ENCODE data around the gene TMLHE. TPM values are rescaled to one million over a fixed set of nuclear protein-coding genes. Genes with fewer than 3 reads are reported as not detected.
"Not testable (repeated sequence)": the region's sequence is repeated elsewhere in the genome, so short reads cannot be mapped to it uniquely, and the experiment has no call there.

TMLHE gene, protein sequence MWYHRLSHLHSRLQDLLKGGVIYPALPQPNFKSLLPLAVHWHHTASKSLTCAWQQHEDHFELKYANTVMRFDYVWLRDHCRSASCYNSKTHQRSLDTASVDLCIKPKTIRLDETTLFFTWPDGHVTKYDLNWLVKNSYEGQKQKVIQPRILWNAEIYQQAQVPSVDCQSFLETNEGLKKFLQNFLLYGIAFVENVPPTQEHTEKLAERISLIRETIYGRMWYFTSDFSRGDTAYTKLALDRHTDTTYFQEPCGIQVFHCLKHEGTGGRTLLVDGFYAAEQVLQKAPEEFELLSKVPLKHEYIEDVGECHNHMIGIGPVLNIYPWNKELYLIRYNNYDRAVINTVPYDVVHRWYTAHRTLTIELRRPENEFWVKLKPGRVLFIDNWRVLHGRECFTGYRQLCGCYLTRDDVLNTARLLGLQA
- total RNA-seq (10 to 100 TPM; 14.8 to 46.0 (median 26.1) TPM), polyA plus RNA-seq (10 to 100 TPM in 1 of 3 donors, 1 to 10 TPM in 2; 6.3 to 10.2 (median 7.2) TPM)
- long read RNA-seq, donor 1, partial matches to known transcripts: 0 of 2 reads
- long read RNA-seq, donor 1, other reads (novel, unspliced or antisense): 0 of 2 reads
- long read RNA-seq, donor 2, partial matches to known transcripts: 0 of 4 reads
- long read RNA-seq, donor 2, other reads (novel, unspliced or antisense): 0 of 4 reads
- long read RNA-seq, donor 3, partial matches to known transcripts: 0 of 1 reads
- long read RNA-seq, donor 3, other reads (novel, unspliced or antisense): 0 of 1 reads
- long read RNA-seq, donor 4, partial matches to known transcripts: 0 of 1 reads
- long read RNA-seq, donor 4, other reads (novel, unspliced or antisense): 0 of 1 reads
- long read RNA-seq, donor 5, partial matches to known transcripts: 0 of 2 reads
- long read RNA-seq, donor 5, other reads (novel, unspliced or antisense): 0 of 2 reads
- long read RNA-seq, donor 6, transcript TMLHE-201 (8 exons, 2,832 nt): major isoform, 8 of 15 reads
- long read RNA-seq, donor 6, partial matches to known transcripts: 6 of 15 reads
- long read RNA-seq, donor 6, other reads (novel, unspliced or antisense): 0 of 15 reads
- long read RNA-seq, donor 7, partial matches to known transcripts: 0 of 3 reads
- long read RNA-seq, donor 7, other reads (novel, unspliced or antisense): 0 of 3 reads
- long read RNA-seq, donor 8, partial matches to known transcripts: 0 of 5 reads
- long read RNA-seq, donor 8, other reads (novel, unspliced or antisense): 0 of 5 reads
- long read RNA-seq, donor 9, partial matches to known transcripts: 5 of 8 reads
- long read RNA-seq, donor 9, other reads (novel, unspliced or antisense): 0 of 8 reads
- long read RNA-seq, donor 10, partial matches to known transcripts: 0 of 2 reads
- long read RNA-seq, donor 10, other reads (novel, unspliced or antisense): 0 of 2 reads

GRCh38 chrX:155612312-155613224 lies at the start of gene TMLHE, which contains the start of gene SPRY3:
TSS of gene TMLHE (minus strand) at chrX:155612952. CDS start at chrX:155545276, 67,676 bp downstream.
TSS of gene SPRY3 (plus strand) at chrX:155612586.
- TF ChIP-seq POLR2AphosphoS5 (IDR thresholded peaks at IDR 0.05): peak in 2 of 3 donors; percentile 15 to 62
- no peak for TF ChIP-seq EP300 (IDR thresholded peaks at IDR 0.05)
- Histone ChIP-seq H3K4me1 (peaks cover 0 to 10% (median 3%) of the 10 kb centered on the region in 4 donors), H3K36me3 (no peaks in the 10 kb centered on the region), H3K9me3 (peaks cover 0 to 11% (median 0%) of the 10 kb centered on the region in 4 donors), H3K27me3 (no peaks in the 10 kb centered on the region), H3K4me3 (peak within 1 kb of the TSS; percentile 61 to 69 (median 65)), H3K27ac (peak within 1 kb of the TSS; percentile 82 to 93 (median 89))
- 2 to 37% (median 6%) methylated on average over 15 to 50 of the region's 50 CpGs for WGBS, 5 donors
- intact Hi-C loops (cut with DNase I; ENCODE audit: low total_unique reads): no loop called here
- peak; percentile 67 to 86 for DNase-seq

DNA sequence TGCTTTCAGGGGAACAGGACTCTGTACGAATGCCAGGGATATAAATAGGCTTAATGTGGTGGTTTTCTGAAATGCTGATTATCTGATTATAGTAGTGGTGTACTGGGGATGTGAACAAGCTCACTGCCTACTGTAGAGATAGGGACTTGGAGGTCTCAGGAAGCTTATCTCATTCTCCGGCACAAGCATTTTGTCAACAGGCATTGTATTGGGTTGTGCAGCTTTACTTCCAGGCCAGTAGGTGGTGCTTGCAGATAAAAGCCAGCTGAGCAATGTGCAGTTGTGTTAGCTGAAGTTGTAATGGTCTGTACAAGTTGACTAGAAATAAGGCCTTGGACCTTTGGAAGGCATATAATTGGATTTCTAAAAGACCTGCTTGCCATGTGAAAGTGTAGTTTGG lies 49.5 kb upstream of the TMLHE start:
- Histone ChIP-seq H3K27ac (no peak overlapping the region), H3K4me1 (no peaks in the 10 kb centered on the region), H3K36me3 (no peaks in the 10 kb centered on the region), H3K4me3 (no peak overlapping the region), H3K9me3 (peaks cover 0 to 20% (median 2%) of the 10 kb centered on the region in 4 donors), H3K27me3 (no peaks in the 10 kb centered on the region)
- intact Hi-C loops (cut with DNase I; ENCODE audit: low total_unique reads): no loop called here
- WGBS, 5 donors: 35 to 57% (median 44%) methylated on average over 2 of the region's 2 CpGs
- TF ChIP-seq EP300 (IDR thresholded peaks at IDR 0.05): no peak
- TF ChIP-seq, protein P1, sequence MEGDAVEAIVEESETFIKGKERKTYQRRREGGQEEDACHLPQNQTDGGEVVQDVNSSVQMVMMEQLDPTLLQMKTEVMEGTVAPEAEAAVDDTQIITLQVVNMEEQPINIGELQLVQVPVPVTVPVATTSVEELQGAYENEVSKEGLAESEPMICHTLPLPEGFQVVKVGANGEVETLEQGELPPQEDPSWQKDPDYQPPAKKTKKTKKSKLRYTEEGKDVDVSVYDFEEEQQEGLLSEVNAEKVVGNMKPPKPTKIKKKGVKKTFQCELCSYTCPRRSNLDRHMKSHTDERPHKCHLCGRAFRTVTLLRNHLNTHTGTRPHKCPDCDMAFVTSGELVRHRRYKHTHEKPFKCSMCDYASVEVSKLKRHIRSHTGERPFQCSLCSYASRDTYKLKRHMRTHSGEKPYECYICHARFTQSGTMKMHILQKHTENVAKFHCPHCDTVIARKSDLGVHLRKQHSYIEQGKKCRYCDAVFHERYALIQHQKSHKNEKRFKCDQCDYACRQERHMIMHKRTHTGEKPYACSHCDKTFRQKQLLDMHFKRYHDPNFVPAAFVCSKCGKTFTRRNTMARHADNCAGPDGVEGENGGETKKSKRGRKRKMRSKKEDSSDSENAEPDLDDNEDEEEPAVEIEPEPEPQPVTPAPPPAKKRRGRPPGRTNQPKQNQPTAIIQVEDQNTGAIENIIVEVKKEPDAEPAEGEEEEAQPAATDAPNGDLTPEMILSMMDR (IDR thresholded peaks at IDR 0.05): peak in 2 of 7 experiments; percentile 7
- peak in 1 of 2 donors; percentile 4 for DNase-seq

- TF ChIP-seq POLR2AphosphoS5 (IDR thresholded peaks at IDR 0.05) (no peak), EP300 (IDR thresholded peaks at IDR 0.05) (no peak), POLR2A (IDR thresholded peaks at IDR 0.05) (no peak)
- TF ChIP-seq, protein P1 (IDR thresholded peaks at IDR 0.05): no peak
- H3K4me1 ChIP-seq: no peaks in the 10 kb centered on the region
- no peaks in the 10 kb centered on the region for H3K36me3 ChIP-seq
- H3K27ac ChIP-seq: no peak overlapping the region
- H3K9me3 ChIP-seq: no peaks in the 10 kb centered on the region
- no peak for DNase-seq
- WGBS, 5 donors: 69 to 96% (median 94%) methylated on average over 2 of the region's 2 CpGs
- no peaks in the 10 kb centered on the region for H3K27me3 ChIP-seq
- intact Hi-C loops (cut with DNase I; ENCODE audit: low total_unique reads): no loop called here
- no peak overlapping the region for H3K4me3 ChIP-seq
Observed at GRCh38 chrX:155645180-155645579, 32.4 kb upstream of the TMLHE start.

DNA sequence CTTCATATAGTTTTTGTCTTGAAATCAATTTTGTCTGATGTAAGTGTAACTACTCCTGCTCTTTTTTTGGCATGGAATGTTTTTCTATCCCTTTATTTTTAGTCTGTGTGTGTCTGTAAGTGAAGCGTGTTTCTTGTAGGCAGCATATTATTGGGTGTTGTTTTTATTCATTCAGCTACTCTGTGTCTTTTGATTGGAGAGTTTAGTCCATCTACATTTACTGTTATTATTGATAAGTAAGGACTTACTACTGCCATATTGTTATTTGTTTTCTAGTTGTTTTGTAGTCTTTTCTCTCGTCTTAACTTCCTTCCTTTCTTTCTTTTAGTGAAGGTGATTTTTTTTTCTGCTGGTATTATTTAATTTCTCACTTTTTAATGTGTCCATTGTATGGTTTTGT lies 30.5 kb upstream of the TMLHE start:
- H3K9me3 ChIP-seq: no peaks in the 10 kb centered on the region
- H3K27ac ChIP-seq: no peak overlapping the region
- no peaks in the 10 kb centered on the region for H3K4me1 ChIP-seq
- intact Hi-C loops (cut with DNase I; ENCODE audit: low total_unique reads): no loop called here
- TF ChIP-seq POLR2AphosphoS5 (IDR thresholded peaks at IDR 0.05) (no peak), EP300 (IDR thresholded peaks at IDR 0.05) (no peak), POLR2A (IDR thresholded peaks at IDR 0.05) (no peak)
- TF ChIP-seq, protein P1 (IDR thresholded peaks at IDR 0.05): no peak
- 57 to 92% (median 82%) methylated on average over 2 of the region's 2 CpGs for WGBS, 5 donors
- H3K4me3 ChIP-seq: no peak overlapping the region
- H3K36me3 ChIP-seq: no peaks in the 10 kb centered on the region
- DNase-seq: no peak
- no peaks in the 10 kb centered on the region for H3K27me3 ChIP-seq

GRCh38 chrX:155641371-155641770 lies 28.6 kb upstream of the TMLHE start:
- DNase-seq: peak in 1 of 2 donors; percentile 4

More at GRCh38 chrX:155641371-155641770, 28.6 kb upstream of the TMLHE start:
- H3K27me3 ChIP-seq; H3K36me3 ChIP-seq; H3K4me1 ChIP-seq; H3K9me3 ChIP-seq; intact Hi-C loops (cut with DNase I; ENCODE audit: low total_unique reads); H3K27ac ChIP-seq: not testable (repeated sequence)
- H3K4me3 ChIP-seq: peak overlapping the region; percentile 7 to 35 (median 24)
- WGBS, 5 donors: 33 to 55% (median 41%) methylated on average over 14 of the region's 14 CpGs
